HG03457 (cell line): ENCODE results near the gene RPL5.
"Not testable (repeated sequence)": the region's sequence is repeated elsewhere in the genome, so short reads cannot be mapped to it uniquely, and the experiment has no call there.

Experiments used
- ATAC-seq: cut with Tn5 transposase; IDR thresholded peaks from one replicate; pipeline ENCODE4 v1.9.1; 2021; ENCODE audit warnings: moderate number of reproducible peaks; ENCODE audit not compliant: unreplicated experiment

RPL5 gene

DNA sequence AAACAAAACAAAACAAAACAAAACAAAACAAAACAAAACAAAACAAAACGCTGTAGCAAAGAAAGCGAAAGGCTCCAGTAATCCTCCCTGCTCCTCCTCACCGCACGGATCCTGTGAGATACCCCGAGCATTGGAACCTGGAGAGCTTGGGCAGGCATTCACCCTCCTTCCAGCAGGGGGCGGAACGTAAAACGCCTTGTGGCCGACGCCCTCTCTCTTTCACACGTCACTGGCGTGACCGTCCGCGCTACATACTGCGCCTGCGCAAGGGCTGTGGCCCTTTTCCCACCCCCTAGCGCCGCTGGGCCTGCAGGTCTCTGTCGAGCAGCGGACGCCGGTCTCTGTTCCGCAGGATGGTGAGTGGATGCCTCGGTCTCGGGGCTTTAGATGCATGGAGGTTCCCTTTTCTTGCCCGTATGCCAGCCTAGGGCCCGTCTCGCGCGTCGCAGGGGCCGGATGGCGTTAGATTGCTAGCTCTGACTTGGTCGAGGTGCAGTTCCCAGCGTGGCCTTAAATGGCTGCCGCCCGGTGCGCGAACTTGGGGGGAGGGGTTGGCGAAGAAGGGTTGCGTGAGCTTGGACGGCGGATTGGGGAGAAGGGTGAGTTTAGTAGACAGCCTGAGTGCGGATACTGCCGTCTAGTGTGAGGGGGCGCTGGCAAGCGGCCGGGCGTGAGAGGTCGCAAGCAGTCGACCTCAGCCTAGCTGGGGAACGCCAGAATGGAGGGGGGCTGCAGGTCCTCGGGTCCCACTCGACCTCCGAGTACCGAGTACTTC is at the start of gene RPL5:
Gene RPL5 (plus strand): TSS at position 279 of the 775 bp plus-strand sequence. CDS start 75 bp downstream, at position 354.
- ATAC-seq, result peak; percentile 81

DNA sequence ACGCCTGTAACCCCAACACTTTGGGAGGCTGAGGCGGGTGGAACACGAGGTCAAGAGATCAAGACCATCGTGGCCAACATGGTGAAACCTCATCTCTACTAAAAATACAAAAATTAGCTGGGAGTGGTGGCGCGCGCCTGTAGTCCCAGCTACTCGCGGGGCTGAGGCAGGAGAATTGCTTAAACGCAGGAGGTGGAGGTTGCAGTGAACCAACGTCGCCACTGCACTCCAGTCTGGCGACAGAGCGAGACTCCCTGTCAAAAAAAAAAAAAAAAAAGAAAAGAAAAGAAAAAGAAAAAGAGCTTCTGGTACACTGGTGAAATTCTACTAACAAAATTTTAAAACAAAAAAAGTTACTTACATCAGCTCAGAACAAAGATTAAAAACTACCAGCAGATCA is 48.3 kb upstream of the RPL5 start:
- not testable (repeated sequence) for ATAC-seq

DNA sequence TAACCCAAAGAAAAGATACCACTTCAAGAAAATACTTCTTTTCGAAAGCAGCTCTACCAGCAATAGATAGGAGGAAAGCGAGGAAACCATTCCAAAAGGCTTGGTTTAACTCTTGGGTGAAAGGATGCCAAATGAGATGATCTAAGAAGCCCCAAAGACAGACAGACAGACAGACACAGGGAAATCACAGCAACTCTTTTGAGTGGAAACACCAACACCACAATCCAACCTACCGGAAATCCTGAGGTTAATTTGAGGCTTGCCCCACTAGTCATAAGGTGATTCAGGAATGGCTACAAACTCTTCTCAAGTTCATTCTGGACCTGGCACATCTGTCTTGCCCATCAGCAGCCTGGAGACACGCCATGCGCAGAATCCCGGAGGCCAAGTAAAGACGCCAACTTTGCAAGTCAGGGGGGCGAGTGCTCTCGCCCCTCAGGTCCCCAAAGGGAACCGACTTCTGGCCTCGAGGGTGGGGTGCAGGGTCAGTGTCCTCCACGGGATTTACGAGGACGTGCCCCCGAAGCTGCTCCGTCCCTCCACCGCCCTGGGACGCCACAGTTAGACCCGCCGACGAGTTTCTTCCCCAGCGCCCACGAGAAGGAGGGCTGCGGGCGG is 47.7 kb upstream of the RPL5 start:
- ATAC-seq, result peak; percentile 18

DNA sequence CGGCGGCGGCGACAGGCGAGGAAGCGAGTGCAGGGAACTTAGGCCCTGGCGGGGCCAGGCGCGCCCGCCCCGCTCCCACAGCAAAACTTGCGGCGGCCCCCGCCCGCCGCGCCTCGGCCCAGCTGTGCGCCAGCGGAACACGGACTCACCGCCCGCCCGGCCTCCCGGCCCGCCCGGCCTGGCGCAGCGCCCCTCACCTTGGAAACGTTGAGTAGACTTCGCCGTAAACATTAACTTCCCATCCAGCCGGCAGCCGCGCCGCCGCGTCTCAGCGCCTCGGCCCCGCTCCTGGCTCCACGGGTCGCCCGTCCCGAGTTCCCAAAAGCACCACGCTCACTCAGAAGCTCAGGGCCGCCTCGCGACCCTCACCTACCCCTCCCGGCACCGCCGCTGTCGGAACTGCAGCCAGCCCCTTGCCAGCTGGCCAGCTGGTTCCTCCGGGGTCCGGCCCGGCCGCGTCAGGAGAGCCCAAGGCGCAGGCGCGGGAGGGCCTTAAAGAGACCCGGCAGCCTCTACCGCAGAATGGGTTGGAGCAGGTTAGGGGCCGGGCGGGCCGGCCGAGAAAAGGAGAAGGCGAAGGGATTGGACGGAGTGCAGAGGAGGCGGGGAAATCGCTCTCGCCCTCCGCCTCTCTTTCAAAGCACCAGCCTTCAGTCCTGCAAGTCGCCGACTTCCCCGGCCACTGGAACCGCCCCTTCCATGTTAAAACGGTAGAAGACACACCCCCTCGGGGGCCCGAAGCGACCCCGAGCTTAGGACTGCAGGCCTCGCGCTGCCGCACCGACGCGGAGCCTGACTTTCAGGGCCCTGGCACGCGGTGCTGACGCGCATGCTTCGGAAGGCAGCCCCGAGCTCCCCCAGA is 47.0 kb upstream of the RPL5 start, which contains the start of gene EVI5:
Gene EVI5 (minus strand): TSS at position 470 of the 862 bp plus-strand sequence. CDS start 48,562 bp downstream, outside the sequence.
- ATAC-seq, result peak; percentile 92

DNA sequence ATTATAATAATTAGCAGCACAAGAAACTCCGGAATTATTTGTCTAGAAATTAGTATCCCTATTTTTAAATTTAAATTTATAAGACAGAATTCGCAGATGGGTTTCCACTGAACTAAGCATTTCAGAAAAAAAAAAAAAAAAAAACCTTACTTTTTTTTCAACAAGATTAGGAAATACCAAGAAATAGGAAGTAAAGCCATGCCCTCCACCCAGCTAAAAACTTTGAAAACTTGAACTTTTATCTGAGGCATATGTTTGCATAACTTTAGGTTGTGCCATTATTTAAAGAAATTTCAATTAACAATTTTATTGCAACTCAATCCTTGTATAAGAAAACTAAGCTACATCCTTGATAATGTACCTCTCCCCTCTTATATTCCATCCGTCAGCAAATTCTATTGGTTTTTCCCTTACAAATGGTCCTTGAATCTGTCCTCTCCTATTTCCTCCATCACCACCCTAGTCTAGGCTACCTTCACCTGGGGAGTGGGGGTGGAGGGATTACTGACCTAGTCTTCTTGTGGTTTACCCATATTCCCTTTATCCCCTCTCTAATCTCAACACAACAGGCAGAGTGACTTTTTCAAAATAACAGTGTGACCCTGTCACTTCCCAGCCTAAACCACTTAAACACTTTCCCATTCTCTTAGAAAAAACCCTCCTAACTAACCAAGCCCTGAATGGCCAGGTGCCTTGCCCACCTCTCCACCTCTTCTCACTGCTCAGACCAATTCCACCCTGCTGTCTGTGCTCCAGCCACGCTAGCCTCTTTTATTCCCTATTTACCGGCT is 45.5 kb upstream of the RPL5 start:
- ATAC-seq, result no peak

DNA sequence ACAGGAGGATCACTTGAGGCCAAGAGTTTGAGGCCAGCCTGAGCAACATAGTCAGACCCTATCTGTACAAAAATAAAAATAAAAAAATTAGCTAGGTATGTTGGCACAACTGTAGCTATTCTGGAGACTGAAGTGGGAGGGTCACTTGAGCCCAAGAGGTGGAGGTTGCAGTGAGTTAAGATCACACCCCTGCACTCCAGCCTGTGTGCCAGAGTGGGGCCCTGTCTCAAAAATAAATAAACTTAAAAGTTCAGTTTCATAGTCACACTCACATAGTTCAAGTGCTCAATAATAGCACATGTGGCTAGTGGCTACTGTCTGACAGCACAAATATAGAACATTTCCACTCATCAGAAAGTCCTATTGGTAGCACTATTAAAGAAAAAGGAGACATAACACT is 41.8 kb upstream of the RPL5 start:
- no peak for ATAC-seq

DNA sequence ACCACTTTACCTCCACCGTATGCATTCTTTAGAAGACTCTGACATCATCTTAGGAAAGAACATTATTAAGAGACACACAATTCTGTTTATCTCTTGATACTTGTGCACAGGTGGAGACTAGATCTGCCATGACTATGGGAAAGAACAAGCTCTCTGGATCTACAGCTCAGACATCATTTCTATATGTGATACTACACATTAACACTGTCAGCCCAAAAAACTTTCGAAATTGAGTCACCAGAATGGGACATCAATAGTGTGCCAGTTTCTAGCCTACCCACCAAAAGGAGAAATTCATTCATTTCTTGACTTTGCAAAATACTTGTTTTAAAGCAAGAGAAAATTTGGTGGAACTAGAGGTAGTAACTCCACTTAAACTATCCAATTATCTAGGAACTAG is 41.0 kb upstream of the RPL5 start:
- no peak for ATAC-seq

DNA sequence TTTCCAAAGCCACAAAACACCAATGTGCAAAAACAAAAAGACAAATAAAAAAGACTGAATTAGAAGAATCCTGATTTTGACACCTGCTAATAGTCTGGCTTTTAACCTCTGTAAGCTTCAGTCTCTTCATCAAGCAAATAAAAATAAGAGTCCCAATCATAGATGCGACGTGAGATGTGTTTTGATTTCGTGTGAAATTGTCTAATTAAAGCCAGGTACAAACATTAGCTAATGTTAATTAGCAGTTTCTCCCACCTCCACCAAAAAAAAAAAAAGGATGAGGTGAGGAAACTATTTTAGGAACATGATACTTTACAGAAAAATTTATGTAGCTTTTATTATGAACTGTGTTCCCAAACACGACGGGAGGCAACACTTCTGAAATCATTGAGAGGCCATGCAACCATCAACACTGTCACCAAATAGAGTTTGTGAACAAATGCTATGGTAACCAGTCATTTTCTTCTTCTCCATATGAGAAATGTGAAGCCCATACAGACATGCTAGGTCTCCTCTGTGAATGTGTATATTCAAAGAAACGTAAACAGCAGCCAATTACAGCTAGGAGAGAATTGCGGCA is 40.3 kb upstream of the RPL5 start:
- no peak for ATAC-seq

DNA sequence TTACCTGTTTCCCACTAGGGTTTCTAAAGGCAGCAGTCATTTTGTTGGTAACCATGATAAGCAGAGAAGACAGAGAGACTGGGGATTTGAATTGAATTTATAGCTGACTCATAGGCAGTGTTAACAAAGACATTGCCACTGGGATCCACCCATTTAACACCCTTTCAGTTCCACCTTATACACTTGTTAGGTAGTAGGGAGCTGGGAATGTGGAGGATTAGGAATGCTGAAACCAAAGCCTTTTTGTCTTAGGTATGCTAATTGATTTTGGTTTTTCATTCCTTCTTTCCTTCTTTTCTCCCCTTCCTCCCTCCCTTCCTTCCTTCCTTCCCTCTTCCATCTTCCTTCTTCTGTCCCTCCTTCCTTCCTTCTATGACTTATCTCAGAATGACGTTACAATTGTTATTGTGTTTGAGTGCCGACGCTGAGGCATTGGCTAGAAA is 39.5 kb upstream of the RPL5 start:
- ATAC-seq, result no peak

DNA sequence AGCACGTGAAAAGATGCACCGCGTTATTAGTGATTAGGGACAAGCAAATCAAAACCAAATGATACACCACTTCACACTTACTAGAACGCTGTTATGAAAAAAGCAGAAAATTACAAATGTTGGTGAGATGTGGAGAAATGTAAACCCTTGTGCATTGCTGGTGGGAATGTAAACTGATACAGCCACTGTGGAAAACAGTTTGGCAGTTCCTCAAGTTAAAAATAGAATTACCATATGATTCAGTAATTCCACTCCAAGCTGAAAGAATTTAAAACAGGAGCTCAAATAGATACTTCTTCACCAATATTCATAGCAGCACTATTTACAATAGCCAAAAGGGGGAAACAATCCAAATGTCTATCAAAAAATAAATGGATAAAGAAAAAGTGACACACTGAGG is 36.7 kb upstream of the RPL5 start:
- no peak for ATAC-seq

DNA sequence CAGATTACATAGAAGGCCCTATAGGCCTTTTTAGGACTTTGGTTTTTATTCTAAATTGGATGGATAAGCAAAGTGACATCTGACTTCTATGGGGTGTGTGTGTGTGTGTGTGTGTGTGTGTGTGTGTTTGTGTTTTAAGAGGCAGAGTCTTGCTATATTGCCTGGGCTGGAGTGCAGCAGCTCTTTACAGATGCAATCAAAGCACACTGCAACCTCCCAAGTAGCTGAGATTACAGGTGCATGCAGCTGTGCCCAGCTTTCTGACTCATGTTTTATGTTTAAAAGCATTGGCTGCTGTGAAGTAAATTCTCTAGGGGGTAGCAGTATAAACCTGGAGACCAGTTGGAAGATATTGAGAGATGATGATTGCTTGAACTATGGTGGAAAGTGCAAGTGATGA is 34.5 kb upstream of the RPL5 start:
- ATAC-seq, result no peak

DNA sequence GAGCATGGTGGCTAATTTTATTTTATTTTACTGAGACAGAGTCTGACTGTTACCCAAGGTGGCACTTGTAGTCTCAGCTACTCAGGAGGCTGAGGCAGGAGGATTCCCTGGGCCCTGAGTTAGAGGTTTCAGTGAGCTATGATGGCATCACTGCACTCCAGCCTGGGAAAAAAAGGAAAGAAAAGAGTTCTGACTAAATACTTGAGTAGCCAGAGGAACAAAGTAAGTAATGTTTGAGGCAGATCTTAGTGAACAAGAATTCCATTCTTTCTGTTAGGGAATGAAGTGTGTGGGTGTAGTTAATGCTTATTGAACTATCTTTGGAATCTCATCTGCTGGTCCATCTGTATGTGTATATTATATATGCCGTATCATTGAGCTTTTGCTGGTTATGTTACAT is 33.9 kb upstream of the RPL5 start:
- no peak for ATAC-seq

DNA sequence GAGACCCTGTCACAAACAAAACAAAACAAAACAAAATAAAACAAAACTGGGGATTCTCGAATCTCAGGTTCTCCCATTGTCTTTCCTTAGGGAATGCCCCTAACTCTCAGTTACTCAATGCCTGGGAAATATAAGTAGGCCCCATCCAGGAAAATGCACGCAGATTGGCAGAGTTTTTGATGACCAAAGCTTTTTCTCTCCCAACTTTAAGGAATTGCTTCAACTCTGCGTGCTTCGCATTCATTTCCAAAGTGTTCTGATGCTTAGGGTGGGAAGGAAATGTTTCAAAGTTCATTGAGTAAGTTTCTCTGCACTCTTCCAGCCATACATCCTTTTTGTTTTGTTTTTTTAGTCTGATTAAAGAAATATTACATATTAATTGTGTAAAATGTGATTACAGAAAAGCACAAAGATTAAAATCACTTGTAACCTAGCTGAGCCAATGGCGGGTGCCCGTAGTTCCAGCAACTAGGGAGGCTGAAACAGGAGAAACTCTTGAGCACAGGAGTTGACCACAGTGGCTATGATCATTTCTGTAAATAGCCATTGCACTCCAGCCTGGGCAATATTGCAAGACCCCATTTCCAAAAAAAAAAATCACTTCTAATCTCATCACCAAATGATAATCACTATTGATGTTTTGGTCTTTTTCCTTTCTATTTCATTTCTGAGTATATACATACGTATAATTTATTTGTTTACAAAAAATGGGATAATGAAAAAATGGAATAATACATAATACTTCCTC is 28.5 kb upstream of the RPL5 start:
- no peak for ATAC-seq

DNA sequence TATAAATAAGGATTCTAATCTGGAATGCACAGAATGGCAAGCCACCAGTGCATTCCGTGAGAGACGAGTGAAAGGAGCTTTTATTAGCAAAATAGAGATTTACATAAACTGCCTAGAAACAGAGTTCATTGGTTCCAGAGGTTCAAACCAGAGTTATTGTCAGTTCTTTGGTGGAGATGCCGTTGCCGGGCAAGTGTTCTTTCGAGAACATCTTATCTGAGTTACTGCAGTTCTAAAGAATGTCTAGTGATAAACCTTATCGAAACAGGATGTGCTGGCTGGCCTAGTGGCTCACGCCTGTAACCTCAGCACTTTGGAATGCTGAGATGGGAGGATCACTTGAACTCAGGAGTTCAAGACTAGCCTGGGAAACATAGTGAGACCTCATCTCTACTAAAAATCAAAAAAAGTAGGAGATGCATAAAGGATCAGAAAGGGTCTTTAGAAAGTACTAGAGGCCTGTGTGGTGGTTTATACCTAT is 27.1 kb upstream of the RPL5 start:
- no peak for ATAC-seq

DNA sequence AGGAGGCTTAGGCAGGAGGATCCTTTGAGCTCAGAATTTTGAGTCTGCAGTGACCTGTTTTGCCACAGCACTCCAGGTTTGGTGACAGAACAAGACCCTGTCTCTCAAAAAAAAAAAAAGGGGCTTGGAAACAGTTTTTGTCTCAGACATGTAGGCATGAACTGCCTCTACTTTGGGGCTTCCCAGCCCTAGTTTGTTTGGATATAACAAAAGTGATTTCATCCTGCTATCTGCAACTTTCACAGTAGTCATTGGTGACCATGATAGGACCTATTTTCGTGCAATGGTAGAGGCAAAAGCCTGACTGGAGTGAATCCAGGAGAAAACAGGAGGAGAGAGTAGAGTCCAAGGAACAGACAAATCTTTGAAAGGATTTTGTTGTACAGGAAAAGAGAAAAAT is 26.6 kb upstream of the RPL5 start:
- ATAC-seq, result no peak

DNA sequence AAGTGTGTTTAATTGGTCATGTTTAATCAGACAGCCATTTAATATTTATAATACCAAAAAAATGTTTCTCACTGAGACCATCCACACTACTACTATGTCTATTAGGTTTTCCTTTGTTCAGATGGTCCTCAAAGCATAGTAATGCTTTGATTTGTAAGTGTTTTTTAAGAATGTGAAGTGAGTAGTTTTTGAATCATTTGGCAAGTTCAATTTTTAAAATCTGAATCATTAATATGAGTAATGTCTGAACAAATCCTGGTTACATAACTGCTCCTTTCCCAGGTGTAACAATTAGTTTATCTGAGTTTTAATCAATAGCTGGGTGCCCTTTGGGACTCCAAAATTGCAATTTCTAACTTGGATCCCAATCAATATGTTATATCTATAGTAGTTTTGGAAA is 23.5 kb upstream of the RPL5 start:
- ATAC-seq, result no peak

DNA sequence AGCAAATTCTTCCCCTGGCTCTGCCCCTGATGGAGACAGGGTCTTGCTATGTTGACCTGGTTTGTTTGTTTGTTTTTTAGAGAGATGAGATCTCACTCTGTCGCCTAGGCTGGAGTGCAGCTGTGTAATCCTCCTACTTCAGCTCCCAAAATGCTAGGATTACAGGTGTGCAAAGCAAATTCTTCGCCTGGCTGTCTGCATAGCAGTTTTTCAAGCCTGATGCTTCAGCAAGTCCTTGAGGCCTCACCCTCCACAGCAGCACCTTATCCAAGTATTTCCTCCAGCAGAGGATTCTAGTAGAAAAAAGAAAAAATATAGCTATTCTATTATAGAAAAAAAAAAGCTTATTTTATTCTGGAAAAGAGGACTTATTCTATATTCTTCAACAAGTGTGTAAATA is 15.1 kb upstream of the RPL5 start:
- no peak for ATAC-seq

DNA sequence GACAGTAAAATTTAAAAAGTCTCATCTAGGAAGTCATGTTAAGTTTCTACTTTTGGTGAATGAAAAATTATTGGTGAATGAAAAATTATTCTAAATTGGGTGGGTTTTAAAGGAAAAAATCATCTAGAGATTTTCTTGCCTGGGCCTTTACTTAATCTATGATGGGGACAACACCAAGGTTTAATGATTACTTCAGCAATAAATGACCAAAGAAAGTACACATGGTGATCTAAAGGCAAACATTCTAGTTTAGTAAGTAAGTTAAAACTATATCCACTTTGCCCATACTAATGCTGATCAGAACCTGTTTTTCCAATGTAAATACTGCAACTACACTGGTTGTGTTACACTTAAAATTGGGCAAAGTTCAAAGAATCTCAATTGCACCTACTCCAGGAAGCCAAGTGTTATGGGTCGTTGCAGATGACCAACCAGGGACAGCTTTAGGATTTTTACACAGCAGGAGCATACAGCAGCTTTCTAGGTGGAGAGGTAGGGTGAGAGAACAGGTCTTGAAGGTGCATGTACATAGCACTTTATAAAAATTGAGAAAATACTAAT is 14.6 kb upstream of the RPL5 start:
- no peak for ATAC-seq
